DLD1 (cell line): Measurements from ENCODE around the gene FMR1.

Source experiments
- in situ Hi-C: cut with HindIII; loops from 2 replicates; pipeline ENCODE4 v1.10.0; 2017; ENCODE audit warnings: low sequenced_read_pairs

Gene FMR1

DNA sequence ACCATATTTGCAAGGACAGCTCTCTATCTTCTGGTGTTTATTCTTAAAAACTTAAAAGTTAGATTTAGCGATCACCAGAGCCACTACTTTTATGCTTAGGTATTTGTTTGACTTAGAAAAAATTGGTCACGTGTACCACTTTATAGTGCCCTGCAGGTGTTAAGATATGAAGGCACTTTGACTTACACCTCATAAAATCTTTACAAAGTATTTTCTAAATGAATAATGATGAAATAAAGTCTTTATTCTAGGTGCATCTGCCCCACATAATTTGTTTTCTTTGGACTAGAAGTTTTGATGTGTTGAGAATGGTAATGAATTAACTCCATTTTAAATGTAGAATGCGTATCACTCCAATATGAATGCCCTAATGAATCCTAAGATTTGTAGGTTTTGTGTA, 2.9 kb downstream of the FMR1 start:
- in situ Hi-C loops, result no loop called here

DNA sequence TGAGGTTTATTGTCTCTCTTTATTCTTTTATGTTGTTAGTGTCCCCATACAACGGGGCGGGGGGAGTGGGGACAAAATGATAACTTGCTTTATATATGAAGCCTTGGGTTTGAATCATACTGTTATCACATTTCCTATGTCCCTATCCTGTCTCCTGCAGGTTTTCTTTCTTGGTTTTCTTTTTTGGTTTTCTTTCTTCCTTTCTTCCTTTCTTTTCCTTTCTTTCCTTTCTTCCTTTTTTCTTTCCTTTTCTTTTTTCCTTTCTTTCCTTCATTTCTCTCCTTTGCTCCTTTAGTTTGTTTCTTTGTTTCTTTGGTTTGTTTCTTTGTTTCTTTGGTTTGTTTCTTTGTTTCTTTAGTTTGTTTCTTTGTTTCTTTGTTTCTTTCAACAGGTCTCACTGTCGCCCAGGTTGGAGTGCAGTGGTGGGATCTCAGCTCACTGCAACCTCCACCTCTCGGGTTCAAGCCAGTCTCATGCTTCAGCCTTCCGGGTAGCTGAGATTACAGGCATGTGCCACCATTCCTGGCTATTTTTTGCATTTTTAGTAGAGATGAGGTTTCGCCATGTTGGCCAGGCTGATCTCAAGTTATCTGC, 4.8 kb downstream of the FMR1 start:
- in situ Hi-C loops, result no loop called here

DNA sequence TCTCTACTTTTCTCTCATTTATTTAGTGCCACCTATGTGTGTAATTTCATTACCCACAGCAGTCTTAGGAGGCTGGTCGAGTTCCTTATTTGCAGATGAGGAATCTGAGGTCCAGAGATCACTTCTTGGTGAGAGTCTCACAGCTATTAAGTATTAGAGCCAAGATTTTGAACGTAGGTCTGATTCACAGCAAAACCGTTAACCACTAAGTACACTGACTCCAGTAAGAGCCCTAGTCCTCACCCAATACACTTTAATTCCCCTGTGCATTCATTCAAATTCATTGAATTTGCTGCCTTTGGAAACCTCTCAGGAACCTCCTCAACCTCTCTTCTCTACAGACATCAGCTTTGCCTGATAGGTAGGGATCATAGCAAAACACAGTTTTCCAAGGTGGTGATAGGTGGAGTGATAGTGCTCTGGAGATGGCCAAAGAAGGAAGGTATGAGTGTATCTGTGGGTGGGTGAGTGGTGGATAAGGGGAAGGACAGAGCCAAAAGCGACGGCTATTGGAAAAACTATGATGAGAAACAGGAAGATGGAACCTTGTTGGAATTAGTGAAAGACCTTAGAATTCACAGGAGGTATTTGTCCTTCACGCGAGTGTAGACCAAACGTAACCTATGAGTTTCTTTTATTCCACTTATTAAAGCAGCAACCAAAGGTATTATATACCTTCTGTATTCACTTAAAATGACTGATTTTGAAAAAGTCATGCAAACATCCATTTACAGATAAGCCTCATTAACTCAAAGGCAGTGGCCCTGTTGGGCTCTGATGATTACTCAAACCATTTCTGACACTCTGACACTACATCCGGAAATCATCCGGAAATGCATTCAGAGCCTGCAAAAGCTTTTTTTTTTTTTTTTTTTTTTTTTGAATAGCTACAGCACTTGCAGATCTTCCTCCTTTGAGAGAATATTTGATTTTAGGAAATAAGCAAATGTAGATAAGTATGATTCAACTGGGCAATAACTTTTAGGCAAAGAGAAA, 6.3 kb downstream of the FMR1 start:
- in situ Hi-C loops, result no loop called here

DNA sequence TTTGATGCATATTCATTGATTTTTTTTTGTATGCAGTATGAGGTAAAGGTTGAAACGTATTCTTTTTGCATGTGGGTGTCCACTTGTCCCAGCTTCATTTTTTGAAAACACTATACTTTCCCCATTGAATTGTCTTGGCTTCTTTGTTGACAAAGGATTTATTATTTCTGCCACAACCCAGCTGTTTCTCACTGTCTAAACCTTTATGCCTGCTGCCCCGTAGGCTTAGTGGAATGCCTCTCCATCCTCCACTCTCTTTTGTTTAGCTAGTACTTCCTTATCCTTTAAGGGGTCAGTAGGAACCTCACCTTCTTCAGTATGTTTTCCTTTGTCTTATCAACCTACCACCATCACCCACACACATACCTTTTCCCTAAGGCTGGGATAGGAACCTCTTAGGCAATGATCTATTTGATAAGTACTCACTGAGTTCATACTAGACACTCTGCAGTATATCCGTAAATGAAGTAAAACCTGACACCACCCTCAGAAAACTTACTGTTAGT, 8.5 kb downstream of the FMR1 start:
- in situ Hi-C loops, result no loop called here

DNA sequence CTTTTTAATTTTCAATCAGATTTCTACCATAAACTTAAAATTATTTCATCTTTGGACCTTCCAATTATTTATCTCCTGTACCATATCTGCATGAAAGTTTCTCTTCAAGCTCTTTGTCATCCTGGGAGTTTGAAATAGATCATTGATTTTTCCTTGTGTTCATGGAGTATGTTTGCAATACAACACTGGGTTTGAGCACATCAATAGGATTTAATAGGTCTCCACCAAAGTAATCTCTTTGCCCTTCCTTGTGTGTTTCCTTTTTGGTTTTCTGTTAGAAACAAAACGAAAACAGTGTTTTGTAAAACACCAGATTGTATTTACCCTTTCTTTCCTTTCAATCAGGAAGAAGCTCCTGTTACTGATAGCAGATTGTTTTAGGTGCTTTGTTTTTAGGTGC, 11.9 kb downstream of the FMR1 start:
- in situ Hi-C loops, result no loop called here

DNA sequence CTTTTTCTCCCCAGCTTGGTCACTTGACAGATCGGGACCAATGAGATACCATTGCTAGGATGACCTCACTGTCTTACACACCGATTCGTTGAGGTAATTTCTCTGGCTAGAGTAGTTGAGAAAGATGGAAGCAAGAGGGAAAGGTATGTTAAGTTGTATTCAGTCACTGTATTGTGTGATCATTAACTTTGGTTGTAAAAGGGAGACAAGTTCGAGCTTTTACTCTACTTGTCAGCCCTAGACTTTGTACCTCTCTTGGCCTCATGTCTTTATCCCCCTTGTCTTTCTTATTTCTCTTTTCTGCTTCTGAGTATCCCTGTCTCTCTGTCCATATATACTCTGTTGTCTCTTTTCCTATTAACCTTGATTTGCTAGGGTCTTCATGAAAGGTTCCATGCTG, 15.5 kb downstream of the FMR1 start:
- in situ Hi-C loops, result no loop called here

DNA sequence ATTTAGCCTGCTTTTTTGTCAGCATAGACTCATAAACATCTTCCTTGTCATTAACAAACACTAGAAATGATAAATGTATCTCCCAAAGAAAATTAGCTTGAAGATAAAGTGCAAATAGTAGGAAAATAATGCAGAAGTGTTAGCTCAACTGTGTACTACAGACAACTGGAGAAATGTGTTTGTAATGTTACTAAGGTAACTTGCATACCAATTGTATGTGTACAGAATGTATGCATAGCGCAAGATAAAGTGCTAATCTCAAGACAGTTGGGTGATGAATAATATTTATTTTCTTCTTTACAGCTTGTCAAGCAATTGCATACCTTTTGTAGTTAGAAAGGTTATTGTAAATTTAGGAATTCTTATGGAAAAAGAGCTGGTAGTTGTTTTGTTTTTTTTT, 22.1 kb downstream of the FMR1 start:
- in situ Hi-C loops, result no loop called here

DNA sequence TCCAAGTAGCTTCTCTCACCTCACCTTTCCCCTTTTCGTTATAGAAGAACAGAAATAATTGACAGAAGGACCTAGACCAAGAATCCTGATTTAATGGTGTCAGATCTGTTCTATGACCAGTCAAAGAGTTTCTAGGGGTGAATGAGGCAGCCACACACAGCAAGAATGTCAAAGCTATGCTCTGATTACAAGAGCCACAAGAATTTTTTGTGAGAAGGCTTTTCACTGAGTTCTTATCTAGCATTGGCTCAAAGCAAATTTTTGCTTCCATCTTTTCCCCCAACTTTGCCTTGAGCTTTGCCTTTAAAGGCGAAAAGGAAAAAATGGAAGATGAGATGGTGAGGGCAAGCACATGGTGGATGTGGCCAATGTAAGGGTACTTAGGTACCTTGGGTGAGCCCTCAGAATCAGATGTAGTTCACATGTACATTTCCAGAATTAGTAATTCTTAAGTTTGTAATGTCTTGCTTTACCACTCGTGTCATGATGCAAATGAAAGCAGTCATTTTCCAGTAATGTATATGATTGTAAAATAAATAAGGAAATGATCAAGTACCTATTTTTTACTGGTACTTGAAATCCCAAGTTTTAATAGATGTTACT, 23.5 kb downstream of the FMR1 start:
- in situ Hi-C loops, result no loop called here

DNA sequence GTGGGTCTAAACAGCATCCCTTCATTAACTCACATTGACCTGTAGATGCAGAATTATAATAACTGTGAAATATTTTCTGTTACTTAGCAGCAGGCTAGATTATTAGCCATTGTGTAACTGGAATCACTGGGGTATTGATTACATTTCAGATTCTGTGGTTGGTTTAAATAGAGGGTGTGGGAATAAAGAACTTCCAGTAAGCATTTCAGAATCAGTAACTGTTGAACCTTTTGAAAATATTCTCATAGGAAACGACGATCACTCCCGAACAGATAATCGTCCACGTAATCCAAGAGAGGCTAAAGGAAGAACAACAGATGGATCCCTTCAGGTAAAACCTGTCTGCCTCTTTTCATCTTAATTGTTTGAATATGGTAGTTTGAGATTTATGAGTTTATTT, 33.6 kb downstream of the FMR1 start:
- in situ Hi-C loops, result no loop called here

DNA sequence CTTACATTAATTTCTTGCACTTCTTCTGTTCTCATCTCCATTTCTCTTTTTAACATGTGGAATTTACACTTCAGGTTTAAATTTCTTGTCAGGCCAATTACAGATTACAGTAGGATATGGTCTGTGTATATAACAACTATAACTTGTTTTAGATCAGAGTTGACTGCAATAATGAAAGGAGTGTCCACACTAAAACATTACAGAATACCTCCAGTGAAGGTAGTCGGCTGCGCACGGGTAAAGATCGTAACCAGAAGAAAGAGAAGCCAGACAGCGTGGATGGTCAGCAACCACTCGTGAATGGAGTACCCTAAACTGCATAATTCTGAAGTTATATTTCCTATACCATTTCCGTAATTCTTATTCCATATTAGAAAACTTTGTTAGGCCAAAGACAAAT, 36.8 kb downstream of the FMR1 start:
- in situ Hi-C loops, result no loop called here

DNA sequence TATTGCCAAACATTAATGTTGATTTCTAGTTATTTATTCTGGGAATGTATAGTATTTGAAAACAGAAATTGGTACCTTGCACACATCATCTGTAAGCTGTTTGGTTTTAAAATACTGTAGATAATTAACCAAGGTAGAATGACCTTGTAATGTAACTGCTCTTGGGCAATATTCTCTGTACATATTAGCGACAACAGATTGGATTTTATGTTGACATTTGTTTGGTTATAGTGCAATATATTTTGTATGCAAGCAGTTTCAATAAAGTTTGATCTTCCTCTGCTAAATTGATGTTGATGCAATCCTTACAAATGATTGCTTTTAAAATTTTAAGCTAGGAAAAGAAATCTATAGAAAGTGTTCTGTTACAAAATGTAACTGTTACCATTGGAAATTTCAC, 38.6 kb downstream of the FMR1 start:
- in situ Hi-C loops, result no loop called here

DNA sequence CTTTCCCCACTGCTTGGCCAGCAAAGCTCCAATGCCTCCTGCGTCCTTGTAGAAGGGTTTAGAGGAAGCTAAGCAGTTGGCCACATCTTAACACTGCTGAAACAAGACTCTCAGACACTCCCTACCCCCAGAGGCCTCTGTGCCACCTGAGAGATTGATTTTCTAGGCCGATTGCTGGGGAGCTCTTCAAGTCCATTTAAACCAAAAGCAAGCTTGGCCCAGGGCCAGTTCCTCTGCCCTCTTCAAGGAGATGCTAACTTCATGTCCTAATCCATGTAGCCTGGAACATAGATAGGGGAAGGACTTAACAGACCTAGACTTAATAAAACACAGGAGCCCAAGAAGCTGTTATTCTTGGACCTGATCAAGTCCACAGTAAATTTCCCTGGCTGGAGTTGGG, 42.3 kb downstream of the FMR1 start:
- in situ Hi-C loops, result no loop called here

DNA sequence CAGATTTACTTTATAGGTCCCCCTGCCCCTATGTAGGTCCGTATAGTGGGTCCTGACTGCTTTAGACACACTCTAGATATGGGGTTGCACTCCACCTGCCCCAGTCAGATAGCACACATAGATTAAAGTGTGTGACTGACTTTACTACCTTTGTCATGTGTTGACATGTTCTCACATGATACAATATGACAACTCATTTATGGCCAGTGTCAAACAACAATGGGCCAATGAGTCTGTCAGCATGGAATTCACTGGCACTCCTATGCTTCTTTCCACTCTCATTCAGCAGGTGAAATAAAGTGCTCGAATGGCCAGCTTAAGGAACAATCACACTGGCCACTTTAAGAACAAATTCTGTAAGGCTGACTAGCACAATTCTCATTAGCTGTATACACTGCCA, 45.6 kb downstream of the FMR1 start:
- in situ Hi-C loops, result no loop called here

DNA sequence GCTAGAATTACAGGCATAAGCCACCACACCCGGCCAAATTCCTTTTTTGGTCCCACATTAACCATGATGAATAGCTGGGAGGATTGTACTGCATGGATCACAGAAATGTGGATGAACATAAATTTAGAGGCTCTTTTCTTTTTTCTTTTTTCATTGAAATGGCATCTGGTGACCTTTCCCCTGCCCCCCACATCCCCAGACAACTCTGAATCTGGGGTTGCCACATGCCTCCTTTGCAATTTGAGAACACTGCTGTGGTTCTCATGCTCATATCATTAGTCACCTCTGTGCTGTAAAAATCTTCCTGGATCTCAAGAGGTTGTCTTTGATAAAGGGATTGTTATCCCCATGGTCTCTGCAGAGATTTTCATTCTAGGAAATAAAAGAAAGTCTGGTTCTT, 46.6 kb downstream of the FMR1 start:
- in situ Hi-C loops, result no loop called here

DNA sequence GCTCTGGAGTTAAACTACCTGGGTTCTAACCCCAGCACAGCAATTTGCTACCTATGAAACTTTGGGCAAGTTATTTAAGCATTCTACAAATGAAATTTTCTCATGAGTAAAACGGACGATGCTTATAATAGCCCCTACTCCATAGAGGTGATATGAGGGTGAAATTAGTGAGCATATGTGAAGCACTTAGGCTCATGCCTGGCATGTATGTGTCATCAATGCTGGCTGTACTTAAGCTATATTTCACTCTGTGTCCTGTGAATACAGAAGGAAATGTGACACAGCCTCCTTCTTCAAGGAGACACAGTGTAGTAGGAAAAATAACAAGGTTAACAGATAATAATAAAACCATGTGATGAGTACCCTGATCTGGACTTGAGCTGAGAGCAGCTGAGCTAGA, 49.0 kb downstream of the FMR1 start:
- in situ Hi-C loops, result no loop called here

DNA sequence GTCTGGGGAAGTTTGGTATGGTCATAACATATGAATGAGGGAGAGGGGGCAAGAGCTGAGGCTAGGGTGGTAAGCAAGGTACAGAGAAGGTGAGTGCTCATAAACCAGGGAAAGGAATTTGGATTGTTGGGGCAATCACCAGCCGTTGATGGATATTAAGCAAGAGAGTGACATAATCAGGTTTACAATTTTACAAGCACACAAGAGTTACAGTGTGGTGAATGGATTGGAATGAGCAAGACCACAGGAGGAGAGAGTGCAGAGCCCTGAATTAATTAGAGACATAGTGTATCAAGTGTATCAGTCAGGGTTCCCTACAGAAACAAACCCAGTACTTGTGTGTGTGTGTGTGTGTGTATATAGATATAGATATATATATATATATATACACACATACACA, 50.8 kb downstream of the FMR1 start:
- in situ Hi-C loops, result no loop called here

DNA sequence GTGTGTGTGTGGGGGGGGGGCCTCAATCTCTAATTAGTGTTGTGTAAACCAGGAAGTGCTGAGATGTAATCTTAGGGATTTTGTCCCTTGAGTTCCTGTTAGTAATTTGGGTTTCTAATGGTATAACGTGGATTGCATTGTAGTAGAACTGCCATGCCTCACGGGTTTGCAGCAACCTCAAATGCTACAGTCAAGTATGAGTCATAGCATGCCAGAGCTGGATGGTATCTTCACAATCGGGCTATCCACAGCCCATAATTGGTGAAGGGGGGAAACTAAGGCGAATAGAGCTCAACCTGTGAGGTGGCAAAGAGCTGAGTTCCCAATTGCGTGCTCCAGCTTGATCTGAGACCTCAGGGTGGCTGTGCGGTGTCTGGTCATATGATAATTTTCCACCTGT, 67.2 kb downstream of the FMR1 start:
- in situ Hi-C loops, result no loop called here

DNA sequence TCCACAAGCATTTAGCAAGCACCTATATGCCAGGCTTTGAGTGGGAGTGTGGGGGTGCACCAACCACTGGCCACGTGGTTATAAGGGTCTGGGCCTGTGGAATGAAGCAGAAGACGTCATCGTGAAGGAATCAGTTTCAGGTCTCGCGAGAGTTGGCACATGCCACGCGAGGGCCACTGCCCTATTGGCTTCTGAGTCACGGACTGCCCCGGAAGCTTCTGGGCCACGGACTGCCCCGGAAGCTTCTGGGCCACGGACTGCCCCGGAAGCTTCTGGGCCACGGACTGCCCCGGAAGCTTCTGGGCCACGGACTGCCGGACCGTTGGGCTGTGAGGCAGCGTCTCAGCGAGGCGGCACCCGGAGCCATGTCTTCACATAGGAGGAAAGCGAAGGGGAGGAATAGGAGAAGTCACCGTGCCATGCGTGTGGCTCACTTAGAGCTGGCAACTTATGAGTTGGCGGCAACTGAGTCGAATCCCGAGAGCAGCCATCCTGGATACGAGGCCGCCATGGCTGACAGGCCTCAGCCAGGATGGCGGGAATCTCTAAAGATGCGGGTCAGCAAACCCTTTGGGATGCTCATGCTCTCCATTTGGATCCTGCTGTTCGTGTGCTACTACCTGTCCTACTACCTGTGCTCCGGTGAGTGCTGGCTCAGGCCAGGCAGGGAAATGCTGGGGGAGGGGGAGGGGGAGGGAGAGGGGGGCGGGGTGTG, 69.5 kb downstream of the FMR1 start, which contains the start of gene FMR1NB:
Gene FMR1NB (plus strand): TSS at position 300 of the 715 bp plus-strand sequence. CDS start 66 bp downstream, at position 366.
- in situ Hi-C loops, result no loop called here
